HepG2 (cell line): Measurements from ENCODE around the gene ZNF341. TPM values are rescaled to one million over a fixed set of nuclear protein-coding genes. Genes with fewer than 3 reads are reported as not detected.

Source experiments
- ATAC-seq: fragments of 200-7000 bp; cut with Tn5 transposase; 3 replicates; pipeline ENCODE4 v1.9.1; 2020; ENCODE audit warnings: mild to moderate bottlenecking, moderate library complexity
- BruUV-seq: library from RNA; stranded (reverse); fragments of 400-500 nt; replicated peaks from 2 replicates; lab custom pipeline; 2021; lab: Mats Ljungman, UMichigan
- CTCF ChIA-PET: fragments of 300-600 bp; formaldehyde crosslinking; extraction: SDS; loops from one replicate; lab custom pipeline; 2021; ENCODE audit warnings: low total read pairs, inconsistent platforms, low intra/inter-chr PET ratio; lab: Yijun Ruan, JAX
- POLR2A ChIA-PET: fragments of 350-600 bp; sonication (Branson Sonifier 250); formaldehyde crosslinking; loops from one replicate; lab custom pipeline; 2020; ENCODE audit warnings: antibody characterized with exemption, inconsistent platforms; lab: Yijun Ruan, JAX
- DNase-seq: peaks from one replicate; pipeline ENCODE4 v3.0.0-alpha.2; 2015; ENCODE audit warnings: low spot score
- FAIRE-seq: peaks from 3 replicates; lab custom pipeline; 2011; peaks lifted over from hg19 to GRCh38; lab: Jason Lieb, UNC
- H2AFZ ChIP-seq: one replicate; pipeline ENCODE4 v1.6.1; 2011; ENCODE audit warnings: low read length, inconsistent platforms
- H3K27ac ChIP-seq: fragments of 300-600 bp; 3 replicates; pipeline ENCODE4 v1.8.0; 2011; ENCODE audit warnings: mixed run types, mild to moderate bottlenecking, mixed read lengths, low read length, inconsistent platforms; ENCODE audit not compliant: insufficient read depth; ENCODE audit errors: extremely low read length
- H3K27me3 ChIP-seq, 2 experiments: fragments of 200-600 bp in 1 of 2; 2 replicates in 1 of 2; 3 replicates in 1 of 2; pipeline versions ENCODE4 v1.6.0 to v1.8.0; 2011; ENCODE audit warnings: low read length in 2 of 2, mild to moderate bottlenecking in 2 of 2, moderate library complexity in 2 of 2, inconsistent platforms in 1 of 2; ENCODE audit not compliant: insufficient read depth in 2 of 2, control insufficient read depth in 1 of 2
- H3K36me3 ChIP-seq, 2 experiments: fragments of 200-600 bp in 1 of 2; replicated peaks in 1 of 2; 2 replicates in 1 of 2; 3 replicates in 1 of 2; pipeline versions ENCODE4 v1.5.1 to v1.8.0; 2011; ENCODE audit warnings: low read length in 2 of 2, inconsistent platforms in 1 of 2; ENCODE audit not compliant: insufficient read depth in 2 of 2, control insufficient read depth in 1 of 2
- H3K4me1 ChIP-seq: 2 replicates; pipeline ENCODE4 v1.5.1; 2012; ENCODE audit warnings: low read length, inconsistent platforms; ENCODE audit not compliant: insufficient read depth
- H3K4me2 ChIP-seq: 2 replicates; pipeline ENCODE4 v1.6.0; 2011; ENCODE audit warnings: low read depth, low read length, inconsistent platforms
- H3K4me3 ChIP-seq, 3 experiments: fragments of 200-600 bp in 1 of 3; sonication (generic), shearing (Covaris generic) in 1 of 3; replicated peaks in 1 of 3; 2 replicates each; pipeline ENCODE4 v1.5.1; 2011 to 2016; ENCODE audit warnings: low read length in 3 of 3, inconsistent platforms in 2 of 3, low read depth in 2 of 3, mild to moderate bottlenecking in 2 of 3, control low read depth in 1 of 3, mixed read lengths in 1 of 3; ENCODE audit not compliant: insufficient read depth in 1 of 3
- H3K79me2 ChIP-seq: one replicate; pipeline ENCODE4 v1.6.1; 2011; ENCODE audit warnings: low read length, inconsistent platforms; ENCODE audit not compliant: insufficient read depth
- H3K9ac ChIP-seq: 2 replicates; pipeline ENCODE4 v1.6.0; 2011; ENCODE audit warnings: mild to moderate bottlenecking, low read depth, low read length, inconsistent platforms; ENCODE audit not compliant: insufficient read depth
- H3K9me3 ChIP-seq: 2 replicates; pipeline ENCODE4 v1.5.1; 2012; ENCODE audit warnings: mild to moderate bottlenecking, low read length
- H4K20me1 ChIP-seq: 2 replicates; pipeline ENCODE4 v1.6.0; 2011; ENCODE audit warnings: inconsistent platforms, mild to moderate bottlenecking, low read length, moderate library complexity; ENCODE audit not compliant: insufficient read depth
- SOX5 ChIP-seq: IDR thresholded peaks from 2 replicates; pipeline ENCODE4 v1.6.1; 2016; ENCODE audit warnings: borderline replicate concordance
- ZBTB4 ChIP-seq: sonication (generic); formaldehyde crosslinking; IDR thresholded peaks from 2 replicates; pipeline ENCODE4 v1.4.0; 2020; ENCODE audit warnings: missing genetic modification reagents, mild to moderate bottlenecking, borderline replicate concordance
- ZFP91 ChIP-seq: sonication (generic); formaldehyde crosslinking; IDR thresholded peaks from 2 replicates; pipeline ENCODE4 v1.9.0; 2022; ENCODE audit warnings: missing genetic modification reagents, mild to moderate bottlenecking, borderline replicate concordance
- ZNF788 ChIP-seq: sonication (generic); formaldehyde crosslinking; IDR thresholded peaks from 2 replicates; pipeline ENCODE4 v1.5.0; 2020; ENCODE audit warnings: mild to moderate bottlenecking, missing genetic modification reagents, borderline replicate concordance
- WGBS: methylation state at CpG from one replicate; pipeline ENCODE4 v1.1.6; 2017; ENCODE audit warnings: low lambda C conversion rate; 5-methylcytosine and 5-hydroxymethylcytosine counted together
- in situ Hi-C: cut with HindIII; loops from 2 replicates; pipeline ENCODE4 v1.10.0; 2017; ENCODE audit warnings: low pct_unique_long_range_greater_than_20kb; ENCODE audit not compliant: extremely low pct_ligation_motif_present
- intact Hi-C: fragments of 100-400 bp; cut with micrococcal nuclease; formaldehyde crosslinking; loops from one replicate; pipeline ENCODE4 v1.10.0; 2022; ENCODE audit not compliant: unreplicated experiment
- polyA plus RNA-seq, 8 experiments: library from polyadenylated mRNA; depleted of rRNA in 3 of 8; stranded (reverse) in 7 of 8; unstranded in 1 of 8; fragments of >200 nt; fragmentation: Illumina TruSeq in 4 of 8; extraction: Trizol in 4 of 8; gene quantifications; 2 replicates each; pipeline versions ENCODE4 v1.2.1 to v1.2.3, GENCODE V29; 2011 to 2016; ENCODE audit warnings: low read depth in 4 of 8, missing spikeins in 1 of 8, mixed read lengths in 1 of 8; ENCODE audit not compliant: insufficient read depth in 1 of 8
- total RNA-seq, 5 experiments: library from RNA; depleted of rRNA; stranded (reverse); fragments of >200 nt; fragmentation: Illumina TruSeq; extraction: Trizol; gene quantifications; 2 replicates each; pipeline ENCODE4 v1.2.3, GENCODE V29; 2016; ENCODE audit warnings: low read depth in 1 of 5

ZNF341 gene
- total and polyA plus RNA-seq, 2 of the 13 experiments (the other 11 are each of a cell fraction or from before 2014, with no cell fraction given): 1.1 to 2.2 TPM

- WGBS: 64% methylated on average over 6 of the region's 6 CpGs
- no peaks in the 10 kb centered on the region for H3K9me3 ChIP-seq
- no peak overlapping the region for H3K27ac ChIP-seq
- no peak for DNase-seq
- H3K4me3 ChIP-seq: no peak overlapping the region
- H3K4me2 ChIP-seq: no peak overlapping the region
- no peak overlapping the region for H3K9ac ChIP-seq
- no peaks in the 10 kb centered on the region for H4K20me1 ChIP-seq
- ChIA-PET POLR2A (interaction anchor here (2.0 kb wide), 1 partner anchor 9 kb away, joined by 6 read pairs; no protein-coding TSS in a partner anchor), CTCF (no interaction called here)
- H2AFZ ChIP-seq: no peak overlapping the region
- in situ Hi-C loops: no loop called here
- no peak; the same call in 2 of the 3 replicates for ATAC-seq
- no peaks in the 10 kb centered on the region for H3K27me3 ChIP-seq
- peaks cover 52% of the 10 kb centered on the region for H3K4me1 ChIP-seq
- BruUV-seq: no TSS peak
- no peaks in the 10 kb centered on the region for H3K79me2 ChIP-seq
- intact Hi-C loops: no loop called here
- H3K36me3 ChIP-seq: no peaks in the 10 kb centered on the region
- TF ChIP-seq SOX5 (no peak), ZFP91 (CRISPR knock-in tag) (0 out of 2 replicates have a peak, but pooled peaks have one; percentile 15), ZNF788 (0 out of 2 replicates have a peak, but pooled peaks have one; percentile 35), ZBTB4 (CRISPR knock-in tag) (0 out of 2 replicates have a peak, but pooled peaks have one; percentile 2)
- no peak for FAIRE-seq
These were observed 37.2 kb upstream of the ZNF341 start for GRCh38 chr20:33694639-33695012.
